ENCODE measurements around the gene ZNRF1.

DNA sequence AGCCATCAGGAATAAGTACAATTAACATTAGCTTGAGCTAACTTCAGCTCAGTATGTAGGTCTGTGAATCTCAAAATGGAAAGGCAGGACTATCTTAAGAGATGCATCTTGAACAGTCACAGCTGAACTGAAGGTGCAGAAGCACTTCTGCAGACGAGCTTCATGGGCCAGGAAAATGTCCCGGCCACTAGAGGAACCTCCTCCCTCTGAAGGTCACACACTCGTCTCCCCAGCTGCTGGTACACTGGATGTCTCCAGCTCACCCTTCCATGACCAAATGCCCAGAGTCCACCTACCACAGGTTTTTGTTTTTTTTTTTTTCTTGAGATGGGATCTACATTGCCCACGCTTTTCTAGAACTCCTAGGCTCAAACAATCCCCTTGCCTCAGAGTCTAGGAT is 47.1 kb upstream of the ZNRF1 start:
- TF ChIP-seq HOXA7 (CRISPR knock-in tag; IDR thresholded peaks at IDR 0.05) (no peak), NFATC3 (CRISPR knock-in tag; IDR thresholded peaks at IDR 0.05) (no peak), TFDP2 (CRISPR knock-in tag; IDR thresholded peaks at IDR 0.05) (no peak), HMGXB4 (CRISPR knock-in tag; IDR thresholded peaks at IDR 0.05; ENCODE audit: borderline replicate concordance in 1 of 2, low read depth in 1 of 2) (no peak), CTCF (CRISPR knock-in tag; IDR thresholded peaks at IDR 0.05) (no peak)

All from HepG2 (cell line).